Endometrial microvascular endothelial cells (primary cell): ENCODE measurements around the gene MLLT6. TPM values are rescaled to one million over a fixed set of nuclear protein-coding genes. Genes with fewer than 3 reads are reported as not detected.

ENCODE experiments used
- in situ Hi-C: cut with HindIII; loops from 2 replicates; pipeline ENCODE4 v1.10.0; 2017; ENCODE audit warnings: low sequenced_read_pairs, low pct_unique_long_range_greater_than_20kb; ENCODE audit errors: inconsistent ontology term
- total RNA-seq: library from RNA; depleted of rRNA; stranded (reverse); fragments of >200 nt; gene quantifications from one replicate; pipeline ENCODE4 v1.2.3, GENCODE V29; 2015; ENCODE audit errors: inconsistent ontology term

MLLT6 gene
- total RNA-seq, 1 donor from 2014 or later: 28.8 TPM

- in situ Hi-C loops: no loop called here
These were observed 43.2 kb downstream of the MLLT6 start, which contains the start of gene PCGF2 for GRCh38 chr17:38748149-38748891. PCGF2 (minus strand) TSS chr17:38748336; CDS start chr17:38740402, 7,934 bp downstream.

GRCh38 chr17:38748892-38749222 lies 43.8 kb downstream of the MLLT6 start:
- in situ Hi-C loops: no loop called here

GRCh38 chr17:38749223-38750043 lies 44.4 kb downstream of the MLLT6 start:
- in situ Hi-C loops: no loop called here

GRCh38 chr17:38750044-38750311 lies 44.9 kb downstream of the MLLT6 start:
- in situ Hi-C loops: no loop called here

GRCh38 chr17:38750312-38751121 lies 45.4 kb downstream of the MLLT6 start:
- in situ Hi-C loops: no loop called here

GRCh38 chr17:38751144-38751807 lies 46.2 kb downstream of the MLLT6 start:
- in situ Hi-C loops: no loop called here

- in situ Hi-C loops: no loop called here
These were observed 46.8 kb downstream of the MLLT6 start for GRCh38 chr17:38751808-38752307.

GRCh38 chr17:38752308-38753070 lies 47.4 kb downstream of the MLLT6 start, which contains the start of gene PSMB3:
PSMB3 (plus strand) TSS chr17:38752741; CDS start chr17:38752827, 86 bp downstream.
- in situ Hi-C loops: no loop called here

GRCh38 chr17:38753071-38753506 lies 48.0 kb downstream of the MLLT6 start:
- in situ Hi-C loops: no loop called here

GRCh38 chr17:38761612-38762011 lies 56.5 kb downstream of the MLLT6 start:
- in situ Hi-C loops: no loop called here

GRCh38 chr17:38762231-38762630 lies 57.2 kb downstream of the MLLT6 start:
- in situ Hi-C loops: no loop called here

- in situ Hi-C loops: no loop called here
These were observed 61.3 kb downstream of the MLLT6 start for GRCh38 chr17:38766341-38766740.

GRCh38 chr17:38768417-38768816 lies 63.3 kb downstream of the MLLT6 start:
- in situ Hi-C loops: no loop called here

GRCh38 chr17:38773258-38773657 lies 68.2 kb downstream of the MLLT6 start:
- in situ Hi-C loops: no loop called here

- in situ Hi-C loops: no loop called here
These were observed 72.7 kb downstream of the MLLT6 start for GRCh38 chr17:38777641-38778250.
